HEK293T (cell line): ENCODE measurements around the gene MAS1L.

ENCODE experiments used
- CTCF ChIA-PET: fragments of 350-600 bp; formaldehyde crosslinking; extraction: SDS; loops from one replicate; lab custom pipeline; 2021; ENCODE audit warnings: antibody characterized with exemption, inconsistent platforms; lab: Yijun Ruan, JAX
- POLR2A ChIA-PET: fragments of 350-600 bp; formaldehyde crosslinking; extraction: SDS; loops from one replicate; lab custom pipeline; 2020; ENCODE audit warnings: antibody characterized with exemption, inconsistent platforms; lab: Yijun Ruan, JAX
- DNase-seq: peaks from one replicate; pipeline ENCODE4 v3.0.0; 2012; ENCODE audit warnings: mixed read lengths; ENCODE audit errors: extremely low spot score
- ARNT ChIP-seq: fragments of 450-650 bp; IDR thresholded peaks from 2 replicates; pipeline ENCODE4 v1.6.1; 2017; ENCODE audit warnings: mild to moderate bottlenecking
- BHLHE40 ChIP-seq: fragments of 450-650 bp; IDR thresholded peaks from 2 replicates; pipeline ENCODE4 v1.6.1; 2016; ENCODE audit warnings: mild to moderate bottlenecking, moderate library complexity, borderline replicate concordance
- CTBP1 ChIP-seq: fragments of 450-650 bp; IDR thresholded peaks from 2 replicates; pipeline ENCODE4 v1.6.1; 2016; ENCODE audit warnings: borderline replicate concordance
- ELF4 ChIP-seq: fragments of 450-650 bp; IDR thresholded peaks from 2 replicates; pipeline ENCODE4 v1.6.1; 2017; ENCODE audit warnings: antibody characterized with exemption
- FOXA1 ChIP-seq: fragments of 450-650 bp; IDR thresholded peaks from 2 replicates; pipeline ENCODE4 v1.6.1; 2016; ENCODE audit warnings: mild to moderate bottlenecking
- FOXK2 ChIP-seq: fragments of 450-650 bp; IDR thresholded peaks from 2 replicates; pipeline ENCODE4 v1.6.1; 2016; ENCODE audit warnings: mild to moderate bottlenecking
- FOXM1 ChIP-seq: fragments of 450-650 bp; IDR thresholded peaks from 2 replicates; pipeline ENCODE4 v1.6.1; 2017; ENCODE audit warnings: mild to moderate bottlenecking, borderline replicate concordance
- HDGF ChIP-seq: fragments of 450-650 bp; IDR thresholded peaks from 2 replicates; pipeline ENCODE4 v1.6.1; 2017; ENCODE audit warnings: antibody characterized with exemption, borderline replicate concordance
- L3MBTL2 ChIP-seq: fragments of 450-650 bp; conservative IDR thresholded peaks from 2 replicates; pipeline ENCODE4 v1.6.1; 2016; ENCODE audit warnings: mild to moderate bottlenecking
- LEF1 ChIP-seq: fragments of 450-650 bp; IDR thresholded peaks from 2 replicates; pipeline ENCODE4 v1.6.1; 2017; ENCODE audit warnings: mild to moderate bottlenecking, borderline replicate concordance
- NFRKB ChIP-seq: fragments of 450-650 bp; IDR thresholded peaks from 2 replicates; pipeline ENCODE4 v1.6.1; 2016; ENCODE audit warnings: mild to moderate bottlenecking, moderate library complexity
- PKNOX1 ChIP-seq: fragments of 450-650 bp; IDR thresholded peaks from 2 replicates; pipeline ENCODE4 v1.6.1; 2016
- SP1 ChIP-seq: fragments of 450-650 bp; IDR thresholded peaks from 2 replicates; pipeline ENCODE4 v1.6.1; 2017
- SUZ12 ChIP-seq: fragments of 450-650 bp; IDR thresholded peaks from 2 replicates; pipeline ENCODE4 v1.6.1; 2016; ENCODE audit warnings: mild to moderate bottlenecking
- TARDBP ChIP-seq: fragments of 450-650 bp; IDR thresholded peaks from 2 replicates; pipeline ENCODE4 v1.6.1; 2016
- ZNF384 ChIP-seq: fragments of 450-650 bp; IDR thresholded peaks from 2 replicates; pipeline ENCODE4 v1.6.1; 2016

Gene MAS1L

GRCh38 chr6:29519291-29520010, 31.7 kb upstream of the MAS1L start:
- no peak for TF ChIP-seq FOXM1
- TF ChIP-seq SUZ12: no peak
- TF ChIP-seq TARDBP: no peak
- TF ChIP-seq HDGF: no peak
- POLR2A ChIA-PET: no interaction called here
- CTCF ChIA-PET: interaction anchor here (0.6 kb wide), 1 partner anchor 372 kb away, joined by 4 read pairs; no protein-coding TSS in a partner anchor
- no peak for DNase-seq

GRCh38 chr6:29517728-29518440, 30.1 kb upstream of the MAS1L start:
- no peak for DNase-seq
- TF ChIP-seq FOXK2: no peak
- no peak for TF ChIP-seq ELF4
- TF ChIP-seq BHLHE40: no peak
- no peak for TF ChIP-seq SP1
- no peak for TF ChIP-seq LEF1
- TF ChIP-seq FOXM1: no peak
- no peak for TF ChIP-seq FOXA1
- no peak for TF ChIP-seq TARDBP
- TF ChIP-seq CTBP1: no peak
- TF ChIP-seq SUZ12: no peak
- TF ChIP-seq HDGF: no peak
- no peak for TF ChIP-seq L3MBTL2
- ChIA-PET POLR2A (no interaction called here), CTCF (no interaction called here)

GRCh38 chr6:29517245-29517644, 29.5 kb upstream of the MAS1L start:
- no peak for DNase-seq
- POLR2A ChIA-PET: no interaction called here
- CTCF ChIA-PET: no interaction called here
- TF ChIP-seq FOXA1 (no peak), SP1 (no peak), FOXK2 (no peak), ZNF384 (no peak), NFRKB (no peak), L3MBTL2 (no peak), PKNOX1 (no peak)

- TF ChIP-seq NFRKB: no peak
- TF ChIP-seq BHLHE40: no peak
- TF ChIP-seq PKNOX1: peak; percentile 76
- DNase-seq: peak; percentile 28
- CTCF ChIA-PET: no interaction called here
- POLR2A ChIA-PET: no interaction called here
Measured at GRCh38 chr6:29516108-29516507, 28.4 kb upstream of the MAS1L start.

GRCh38 chr6:29510746-29511300, 23.1 kb upstream of the MAS1L start:
- POLR2A ChIA-PET: no interaction called here
- no peak for DNase-seq
- TF ChIP-seq HDGF: no peak

GRCh38 chr6:29510202-29510601, 22.4 kb upstream of the MAS1L start:
- TF ChIP-seq HDGF (no peak), ZNF384 (no peak), BHLHE40 (0 out of 2 replicates have a peak, but pooled peaks have one; percentile 19), NFRKB (no peak), ARNT (no peak), L3MBTL2 (0 out of 2 replicates have a peak, but pooled peaks have one; percentile 11), FOXK2 (no peak), CTBP1 (no peak), FOXM1 (no peak)
- DNase-seq: peak; percentile 61
- ChIA-PET POLR2A (no interaction called here), CTCF (interaction anchor here (0.7 kb wide), 1 partner anchor 503 kb away, joined by 3 read pairs; no protein-coding TSS in a partner anchor)

More at GRCh38 chr6:29510746-29511300, 23.1 kb upstream of the MAS1L start:
- CTCF ChIA-PET: interaction anchor here (0.7 kb wide), 1 partner anchor 502 kb away, joined by 3 read pairs; no protein-coding TSS in a partner anchor

GRCh38 chr6:29509711-29510110, 22.0 kb upstream of the MAS1L start:
- CTCF ChIA-PET: no interaction called here
- TF ChIP-seq FOXK2 (no peak), SP1 (no peak), FOXA1 (no peak), LEF1 (no peak), BHLHE40 (no peak), L3MBTL2 (no peak), ELF4 (no peak), ZNF384 (no peak), FOXM1 (no peak), NFRKB (no peak)
- POLR2A ChIA-PET: no interaction called here
- DNase-seq: no peak
